Measurements from ENCODE around the gene SCO2.

Gene SCO2

GRCh38 chr22:50518606-50519005, 6.8 kb downstream of the SCO2 start:
- DNase-seq = no peak

GRCh38 chr22:50517495-50518260, 7.7 kb downstream of the SCO2 start:
- DNase-seq = no peak

- no peak for DNase-seq
Observed at GRCh38 chr22:50516891-50517290, 8.5 kb downstream of the SCO2 start.

- no peak for DNase-seq
Observed at GRCh38 chr22:50516068-50516467, 9.3 kb downstream of the SCO2 start.

- DNase-seq = no peak
Observed at GRCh38 chr22:50513175-50513574, 12.2 kb downstream of the SCO2 start.

- DNase-seq = no peak
Observed at GRCh38 chr22:50508897-50509296, 16.5 kb downstream of the SCO2 start.

GRCh38 chr22:50507991-50508884, 17.2 kb downstream of the SCO2 start, which contains the start of gene NCAPH2:
NCAPH2 (plus strand) TSS chr22:50508224; CDS start chr22:50508338, 114 bp downstream.
- DNase-seq = peak; percentile 97

- no peak for DNase-seq
Observed at GRCh38 chr22:50507421-50507990, 17.9 kb downstream of the SCO2 start, which contains the start of gene LMF2. LMF2 (minus strand) TSS chr22:50507702; CDS start chr22:50507675, 27 bp downstream.

- DNase-seq = no peak
Observed at GRCh38 chr22:50506611-50507420, 18.6 kb downstream of the SCO2 start.

- no peak for DNase-seq
Observed at GRCh38 chr22:50505776-50506610, 19.4 kb downstream of the SCO2 start.

- DNase-seq = no peak
Observed at GRCh38 chr22:50505276-50505775, 20.1 kb downstream of the SCO2 start.

- no peak for DNase-seq
Observed at GRCh38 chr22:50504369-50505211, 20.8 kb downstream of the SCO2 start.

- no peak for DNase-seq
Observed at GRCh38 chr22:50503475-50504145, 21.8 kb downstream of the SCO2 start.

- DNase-seq = no peak
Observed at GRCh38 chr22:50502628-50503474, 22.5 kb downstream of the SCO2 start.

GRCh38 chr22:50502096-50502495, 23.3 kb downstream of the SCO2 start:
- no peak for DNase-seq

- no peak for DNase-seq
Observed at GRCh38 chr22:50500452-50500851, 24.9 kb downstream of the SCO2 start.

- DNase-seq = peak; percentile 69
Observed at GRCh38 chr22:50498322-50498890, 27.0 kb downstream of the SCO2 start.

GRCh38 chr22:50497093-50497492, 28.3 kb downstream of the SCO2 start:
- no peak for DNase-seq

Measured in EL (cell line).